NOMO-1 treated with DMSO at 0.1 percent for 48 hours (cell line): ENCODE results near the gene MAPK8IP3.

Source experiments
- DNase-seq: peaks from one replicate; lab custom pipeline; 2025; ENCODE audit not compliant: unreplicated experiment; lab: John Stamatoyannopoulos, UW

MAPK8IP3 gene

DNA sequence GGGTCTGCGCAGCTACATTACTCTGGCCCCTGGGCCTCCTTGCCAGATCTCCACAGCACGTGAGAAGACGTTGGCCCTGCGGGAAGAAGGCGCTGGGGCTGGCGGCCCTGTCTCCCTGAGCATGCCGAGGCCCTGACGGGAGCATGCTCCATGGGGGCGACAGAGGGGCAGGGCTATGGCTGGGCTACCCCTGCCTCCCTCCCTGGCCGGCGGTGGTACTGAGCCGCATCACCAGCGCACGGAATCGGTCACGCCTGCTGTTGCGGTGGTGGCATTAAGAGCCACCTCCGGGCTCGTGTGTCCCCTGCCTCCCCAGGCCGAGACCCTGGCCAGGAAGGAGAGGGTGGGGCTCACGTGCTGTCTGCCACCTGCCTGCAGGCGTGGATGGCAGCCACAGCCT lies 28.1 kb downstream of the MAPK8IP3 start:
- DNase-seq: no peak

DNA sequence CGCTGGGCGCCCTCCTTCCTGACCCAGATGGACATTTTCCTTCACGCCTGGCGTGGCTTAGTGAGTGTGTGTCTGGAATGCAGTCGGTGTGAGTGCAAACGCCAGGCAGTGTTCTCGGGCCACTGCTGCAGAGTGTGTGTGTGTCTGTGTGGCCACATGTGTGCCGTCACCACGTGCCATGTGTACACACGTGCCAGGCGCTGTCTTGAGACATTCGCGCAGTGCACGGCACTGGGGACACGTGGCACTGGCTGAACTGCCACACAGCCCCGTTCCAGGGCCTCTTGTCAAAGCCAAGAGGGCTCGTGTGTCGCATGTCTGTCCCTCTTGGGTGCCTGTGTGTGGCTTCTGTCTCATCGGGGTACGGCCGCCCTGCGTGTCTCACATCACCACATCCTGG lies 28.8 kb downstream of the MAPK8IP3 start:
- no peak for DNase-seq

DNA sequence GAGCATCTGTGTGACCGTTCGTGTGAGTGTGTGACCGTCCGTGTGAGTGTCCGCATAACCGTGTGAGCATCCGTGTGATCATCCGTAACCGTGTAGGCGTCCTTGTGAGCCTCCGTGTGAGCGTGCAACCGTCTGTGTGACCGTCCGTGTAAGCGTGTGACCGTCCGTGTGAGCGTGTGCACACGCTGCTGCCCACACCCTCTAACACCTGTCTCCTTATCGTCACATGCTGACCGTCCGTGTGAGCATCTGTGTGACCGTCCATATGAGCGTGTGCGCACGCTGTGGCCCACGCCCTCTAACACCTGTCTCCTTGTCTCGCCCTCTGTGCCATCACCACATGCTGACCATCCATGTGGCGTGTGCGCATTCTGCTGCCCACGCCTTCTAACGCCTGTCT lies 34.2 kb downstream of the MAPK8IP3 start:
- no peak for DNase-seq

DNA sequence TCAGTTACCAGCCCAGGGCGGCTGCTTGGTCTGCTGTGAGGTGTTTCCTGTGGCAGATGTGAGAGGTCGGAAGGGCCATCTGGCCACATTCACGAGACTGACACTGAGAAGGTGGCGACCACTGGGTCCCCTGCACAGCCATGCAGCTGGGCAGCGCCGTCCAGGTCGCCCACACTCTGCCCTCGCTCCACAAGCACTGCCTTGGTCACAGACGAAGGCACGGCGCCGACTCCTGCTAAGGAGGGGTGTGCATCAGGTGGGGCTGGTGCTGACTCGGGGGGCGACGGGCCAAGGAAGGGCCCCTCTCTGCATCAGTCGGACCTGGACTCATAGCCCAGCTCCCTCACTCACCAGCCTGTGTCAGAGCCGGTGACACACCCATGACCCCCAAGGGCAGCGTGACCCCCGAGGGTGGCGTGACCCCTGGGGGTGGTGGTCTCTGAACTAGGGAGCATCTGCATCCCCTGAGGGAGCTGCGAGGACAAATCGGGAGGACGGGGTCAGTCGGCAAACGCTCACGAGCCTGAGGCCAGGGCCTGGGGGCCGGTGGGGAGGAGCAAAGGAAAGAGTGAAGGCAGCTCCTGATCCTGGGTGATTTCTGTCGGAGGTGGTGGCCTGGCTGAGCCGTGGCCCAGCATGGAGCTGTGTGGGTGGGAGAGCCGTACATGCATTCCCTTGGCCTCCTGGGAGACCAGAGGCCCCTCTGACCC lies 34.9 kb downstream of the MAPK8IP3 start:
- DNase-seq: no peak

DNA sequence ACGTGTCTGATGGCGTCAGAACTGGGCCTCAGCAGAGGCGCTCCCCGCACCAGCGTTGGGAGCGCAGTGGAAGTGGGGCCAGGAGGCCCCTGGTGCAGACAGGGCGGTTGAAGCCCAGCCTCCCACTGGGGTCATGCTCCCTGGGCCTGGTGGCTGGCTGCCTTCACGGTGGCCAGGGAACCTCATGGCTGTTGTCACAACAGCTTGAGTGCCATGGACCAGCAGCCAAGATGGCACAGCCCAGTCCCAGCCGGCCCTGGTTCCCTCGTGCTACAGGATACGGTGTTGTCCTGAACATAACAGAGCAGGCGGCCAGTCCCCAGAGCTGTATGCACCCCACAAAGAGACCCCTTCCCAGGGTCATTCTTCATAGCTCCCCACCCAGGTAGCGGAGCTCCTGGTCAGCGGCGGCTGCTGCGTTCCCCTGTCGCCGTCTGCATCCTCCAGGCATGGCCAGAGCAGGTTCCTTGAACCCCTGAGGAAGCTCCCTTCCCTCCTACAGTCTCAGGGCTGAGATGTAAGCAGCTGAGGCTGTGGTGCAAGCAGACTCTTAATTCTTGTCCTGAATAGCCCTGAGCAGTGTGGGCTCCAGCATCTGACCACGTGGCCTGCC lies 35.7 kb downstream of the MAPK8IP3 start:
- no peak for DNase-seq

DNA sequence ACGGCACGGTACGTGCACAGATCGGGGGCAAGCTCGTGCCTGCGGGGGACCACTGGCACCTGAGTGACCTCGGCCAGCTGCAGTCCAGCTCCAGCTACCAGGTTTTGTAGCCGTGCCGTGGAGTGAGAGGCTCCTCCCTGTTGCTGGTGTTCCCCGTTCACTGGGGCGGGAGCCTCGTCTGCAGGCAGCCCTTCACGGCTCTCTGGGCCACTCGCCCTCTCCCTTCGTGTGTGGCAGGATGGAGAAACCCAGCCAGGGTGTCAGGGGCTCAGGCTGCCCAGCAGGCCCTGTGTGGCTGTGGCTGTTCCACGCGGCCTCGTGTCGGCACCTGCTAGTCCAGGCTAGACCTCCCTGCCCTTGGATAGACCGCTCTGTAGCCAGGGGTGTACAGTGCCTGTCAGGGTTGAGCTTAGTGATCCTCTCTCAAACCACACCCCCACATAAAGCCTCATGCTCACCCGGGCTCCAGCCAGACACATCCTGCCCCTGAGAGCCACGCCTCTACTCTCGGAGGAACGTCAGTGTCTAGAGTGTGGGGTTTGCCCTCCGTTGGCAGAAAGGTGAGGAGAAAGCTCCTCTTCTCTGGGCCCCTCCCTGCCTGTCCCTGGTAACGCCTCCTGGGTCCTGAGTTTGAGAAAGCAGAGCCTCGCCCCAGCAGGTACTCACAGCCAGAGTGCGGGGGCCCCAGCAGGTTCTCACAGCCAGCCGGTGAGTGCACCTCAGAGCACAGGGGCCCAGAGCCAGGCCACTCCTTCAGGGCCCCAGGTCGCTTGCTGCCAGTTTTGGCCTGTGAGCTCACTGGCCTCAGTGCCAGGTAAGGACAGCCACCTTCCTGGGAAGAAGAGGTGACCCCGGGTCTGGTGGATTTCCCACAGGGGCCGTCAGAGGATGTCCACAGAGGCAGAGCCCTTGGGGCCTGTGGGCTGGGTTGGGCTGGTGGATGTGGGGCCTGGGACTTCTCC lies 37.7 kb downstream of the MAPK8IP3 start:
- DNase-seq: no peak

DNA sequence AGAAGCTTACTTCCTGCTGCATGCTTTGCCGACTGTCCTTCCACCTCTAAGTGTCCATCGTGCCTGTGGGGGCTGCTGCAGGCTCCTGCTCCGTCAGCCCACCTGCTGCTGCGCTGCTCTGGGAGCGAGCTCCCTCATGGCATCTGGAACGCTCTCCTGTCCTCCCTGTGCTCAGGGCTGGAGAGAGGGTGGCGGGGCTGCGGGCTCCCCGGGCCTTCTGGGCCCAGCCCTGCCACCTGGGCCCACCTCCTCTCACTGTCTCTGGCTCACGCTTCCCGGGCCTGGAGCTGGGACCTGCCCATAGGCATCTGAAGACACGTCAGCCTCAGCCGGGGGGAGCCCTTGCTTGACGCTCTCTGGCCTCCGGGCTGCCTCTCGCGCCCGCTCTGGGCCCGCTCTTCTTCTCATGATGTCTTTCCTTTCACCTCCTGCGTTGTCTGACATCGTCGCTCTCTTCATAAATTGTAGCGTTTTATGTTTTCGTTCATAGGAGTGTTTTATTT lies 38.4 kb downstream of the MAPK8IP3 start:
- no peak for DNase-seq

DNA sequence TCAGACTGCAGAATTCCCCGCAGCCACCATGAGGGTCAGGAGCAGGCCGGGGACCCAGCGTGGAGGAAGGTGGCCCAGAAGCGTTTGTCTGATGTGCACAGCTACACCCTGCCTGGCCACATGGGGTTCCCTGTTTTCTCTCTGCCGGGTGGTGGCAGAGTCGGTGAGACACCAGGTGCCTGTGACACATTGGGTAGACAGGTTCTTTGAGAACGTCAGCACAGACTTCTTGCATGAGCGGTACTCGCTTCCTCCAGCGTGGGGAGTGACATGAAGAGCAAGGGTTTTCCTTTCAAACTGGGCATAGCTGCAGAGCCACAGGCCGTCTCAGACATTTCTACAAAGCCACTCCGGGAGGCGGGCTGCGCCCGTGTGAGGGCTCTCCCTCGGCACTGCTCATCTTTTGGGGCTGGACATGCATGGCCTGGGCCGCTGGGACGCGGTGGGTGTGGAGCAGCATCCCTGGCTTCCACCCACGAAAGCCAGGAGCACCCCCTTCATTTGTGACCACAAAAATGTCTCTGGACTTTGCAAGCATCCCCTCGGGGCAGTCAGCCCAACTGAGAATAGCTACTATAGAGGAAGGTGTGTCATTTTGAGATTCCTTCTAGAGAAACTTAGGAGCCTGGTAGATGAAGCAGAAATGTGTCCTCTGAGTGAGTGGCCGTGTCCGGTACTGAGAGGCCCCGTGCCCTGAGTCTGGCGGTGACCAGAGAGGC lies 39.3 kb downstream of the MAPK8IP3 start:
- DNase-seq: no peak

DNA sequence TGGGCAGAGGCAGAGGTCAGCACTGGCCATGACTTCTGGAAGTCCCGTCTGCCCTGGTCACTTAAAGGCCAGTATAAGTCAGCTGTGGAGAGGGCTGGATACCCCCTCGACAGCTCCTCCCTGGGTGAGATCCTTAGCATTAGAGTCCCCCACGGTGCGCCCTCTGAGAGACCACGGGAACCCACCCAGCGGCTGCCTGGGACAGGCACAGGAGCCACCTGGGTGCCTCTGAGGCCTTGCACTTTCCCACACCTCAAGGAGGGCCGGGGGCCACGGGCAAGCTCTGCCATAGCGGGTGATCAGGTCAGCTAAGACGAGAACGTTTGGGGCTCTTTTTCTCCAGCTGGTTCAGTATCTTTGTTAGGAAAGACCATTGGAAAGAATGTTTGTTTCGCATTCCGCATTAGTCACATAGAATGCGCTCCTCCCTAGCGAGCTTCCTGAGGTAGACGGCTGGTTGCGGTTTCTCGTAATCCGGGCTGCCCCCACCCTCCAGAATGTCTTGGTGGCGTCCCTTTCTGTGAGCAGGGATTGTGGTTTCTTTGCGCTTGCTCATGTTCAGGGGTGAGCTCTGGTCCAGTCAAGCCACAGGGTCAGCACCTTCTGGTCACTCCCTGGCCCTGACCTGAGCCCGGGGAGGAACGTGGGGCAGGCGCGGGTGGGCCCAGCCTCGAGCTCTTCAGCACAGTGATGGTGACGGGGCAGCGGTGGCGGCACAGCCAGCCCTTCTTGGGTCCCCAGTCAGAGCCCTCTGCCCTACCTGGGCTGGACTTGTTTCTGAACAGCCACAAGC lies 40.1 kb downstream of the MAPK8IP3 start:
- no peak for DNase-seq

DNA sequence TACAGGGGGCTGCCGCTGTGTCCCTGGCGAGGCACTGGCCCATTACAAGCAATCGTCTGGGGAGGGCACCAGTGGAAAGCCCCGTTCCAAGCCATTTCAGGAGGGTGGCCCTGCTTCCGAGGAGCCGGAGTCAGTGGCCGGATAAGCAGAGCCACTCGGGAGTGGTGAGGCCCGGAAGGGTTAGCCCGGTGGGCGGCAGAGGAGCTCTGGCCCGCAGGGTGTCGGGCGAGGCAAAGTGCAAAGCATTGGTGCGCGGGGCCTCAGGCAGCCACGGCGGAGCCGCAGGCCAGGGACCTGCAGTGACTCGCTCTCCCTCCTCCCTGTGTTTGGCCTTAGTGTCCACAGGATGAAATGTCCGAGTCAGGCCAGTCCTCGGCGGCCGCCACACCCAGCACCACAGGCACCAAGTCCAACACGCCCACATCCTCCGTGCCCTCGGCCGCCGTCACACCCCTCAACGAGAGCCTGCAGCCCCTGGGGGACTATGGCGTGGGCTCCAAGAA lies 40.7 kb downstream of the MAPK8IP3 start:
- no peak for DNase-seq

DNA sequence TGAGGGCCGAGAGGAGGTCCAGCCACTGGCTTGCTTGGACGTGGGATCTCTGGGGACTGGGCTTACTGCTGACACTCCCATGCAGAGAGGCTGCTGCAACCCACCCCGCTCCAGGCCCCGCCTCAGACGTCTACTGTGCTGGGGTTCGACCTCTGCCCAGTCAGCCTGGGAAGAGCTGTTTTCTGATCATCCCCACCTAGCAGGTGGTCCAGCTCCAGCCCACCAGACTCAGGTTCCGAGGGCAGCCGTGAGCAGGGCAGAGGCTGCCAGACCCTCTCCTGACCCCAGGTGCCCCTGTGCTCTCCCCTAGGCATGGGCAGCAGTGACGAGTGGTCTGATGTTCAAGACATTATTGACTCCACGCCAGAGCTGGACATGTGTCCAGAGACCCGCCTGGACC lies 41.9 kb downstream of the MAPK8IP3 start:
- no peak for DNase-seq

DNA sequence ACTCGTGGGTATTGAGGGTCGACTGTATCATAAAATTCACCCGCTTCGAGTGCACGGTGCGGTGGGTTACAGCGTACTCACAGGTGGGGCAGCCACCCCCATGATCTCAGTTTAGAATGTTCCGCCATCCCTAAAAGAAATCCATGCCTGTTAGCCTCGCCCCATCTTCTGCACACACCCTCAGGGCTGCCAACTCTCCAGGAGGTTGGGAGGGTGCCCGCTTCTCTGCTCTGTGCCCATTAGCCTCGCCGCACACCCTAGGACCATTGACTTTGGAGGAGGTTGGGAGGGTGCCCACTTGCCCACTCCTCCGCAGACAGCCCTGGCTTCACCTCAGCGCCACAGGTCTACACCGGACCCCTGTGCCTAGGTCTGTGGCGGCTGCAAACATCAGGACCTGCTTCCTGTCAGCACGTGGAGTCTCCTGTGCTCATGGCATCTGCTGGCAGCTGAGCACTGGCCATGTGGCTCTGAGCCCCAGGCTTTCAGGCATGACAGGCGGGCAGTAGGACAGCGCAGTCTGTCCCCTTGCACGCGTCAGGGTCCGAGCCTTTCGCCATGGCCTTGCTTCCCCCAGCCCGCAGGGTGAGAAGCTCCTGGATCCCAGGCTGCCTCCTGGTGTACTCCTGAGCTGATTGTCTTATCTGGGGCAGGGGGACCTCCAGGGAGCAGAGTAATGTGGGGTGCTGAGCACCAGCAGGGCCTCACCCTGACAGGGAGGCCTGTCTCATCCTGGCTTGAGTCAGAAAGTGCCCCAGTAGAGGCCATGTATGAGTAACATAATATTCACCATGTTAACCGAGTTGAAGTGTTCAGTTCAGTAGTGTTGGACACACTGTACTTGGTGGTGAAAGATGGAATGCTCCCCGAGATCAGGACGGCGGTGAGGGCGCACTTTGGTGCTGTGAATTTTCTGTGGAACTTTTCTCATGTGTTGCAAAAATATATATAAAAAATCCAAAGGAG lies 43.4 kb downstream of the MAPK8IP3 start:
- DNase-seq: no peak

DNA sequence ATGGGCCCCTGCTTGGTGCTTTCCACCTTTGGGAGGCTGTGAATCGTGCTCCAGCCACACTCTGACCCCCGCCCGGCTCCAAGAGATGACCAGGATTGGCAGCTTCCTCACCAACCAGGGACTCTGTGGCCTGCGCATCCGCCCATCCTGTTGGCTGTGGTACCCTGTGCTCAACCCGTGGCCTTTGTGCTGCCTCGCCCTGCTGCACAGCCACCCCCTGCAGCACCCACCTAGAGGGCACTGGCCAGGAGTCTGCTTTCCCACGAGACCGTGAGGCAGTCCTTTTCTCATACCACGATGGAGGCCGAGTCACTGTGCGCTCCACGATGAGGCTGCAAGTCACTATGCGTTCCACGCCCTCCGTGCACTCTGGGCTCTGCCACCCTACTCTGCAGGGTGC lies 46.0 kb downstream of the MAPK8IP3 start:
- DNase-seq: no peak

DNA sequence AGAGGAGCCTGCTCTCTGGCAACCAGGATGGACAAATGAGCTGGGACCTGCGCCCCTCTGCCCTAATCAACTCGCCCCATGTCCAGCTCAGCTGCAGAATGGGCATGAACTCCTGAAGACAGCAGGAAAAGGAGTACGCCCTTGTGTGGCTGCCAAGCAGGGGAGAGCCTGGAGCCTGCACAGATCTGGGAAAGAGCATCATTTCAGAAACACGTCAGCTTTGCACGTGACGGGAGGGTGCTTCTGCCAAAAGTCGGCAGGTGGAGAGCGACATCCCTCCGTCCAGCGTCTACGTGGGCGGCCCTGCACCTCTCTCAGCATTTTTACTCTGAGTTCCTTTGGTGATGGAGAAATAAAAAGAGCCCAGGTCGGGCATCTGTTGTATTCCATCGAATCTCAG lies 46.9 kb downstream of the MAPK8IP3 start:
- DNase-seq: no peak

DNA sequence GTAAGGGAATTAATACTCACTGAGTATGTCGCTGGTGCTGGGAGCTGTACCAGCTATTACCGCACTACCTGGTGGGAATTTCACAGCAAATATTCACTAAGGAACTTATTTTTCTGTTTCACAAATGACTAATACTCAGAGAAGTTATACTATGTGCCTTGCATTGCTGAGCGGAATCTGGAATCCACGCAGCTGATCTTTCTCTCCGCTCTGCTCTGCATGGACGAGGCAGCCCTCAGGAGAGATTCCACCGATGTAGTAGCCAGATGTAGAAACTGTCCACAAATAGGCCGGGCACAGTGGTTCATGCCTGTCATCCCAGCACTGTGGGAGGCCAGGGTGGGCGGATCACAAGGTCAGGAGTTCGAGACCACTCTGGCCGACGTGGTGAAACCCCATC lies 48.2 kb downstream of the MAPK8IP3 start:
- DNase-seq: no peak

DNA sequence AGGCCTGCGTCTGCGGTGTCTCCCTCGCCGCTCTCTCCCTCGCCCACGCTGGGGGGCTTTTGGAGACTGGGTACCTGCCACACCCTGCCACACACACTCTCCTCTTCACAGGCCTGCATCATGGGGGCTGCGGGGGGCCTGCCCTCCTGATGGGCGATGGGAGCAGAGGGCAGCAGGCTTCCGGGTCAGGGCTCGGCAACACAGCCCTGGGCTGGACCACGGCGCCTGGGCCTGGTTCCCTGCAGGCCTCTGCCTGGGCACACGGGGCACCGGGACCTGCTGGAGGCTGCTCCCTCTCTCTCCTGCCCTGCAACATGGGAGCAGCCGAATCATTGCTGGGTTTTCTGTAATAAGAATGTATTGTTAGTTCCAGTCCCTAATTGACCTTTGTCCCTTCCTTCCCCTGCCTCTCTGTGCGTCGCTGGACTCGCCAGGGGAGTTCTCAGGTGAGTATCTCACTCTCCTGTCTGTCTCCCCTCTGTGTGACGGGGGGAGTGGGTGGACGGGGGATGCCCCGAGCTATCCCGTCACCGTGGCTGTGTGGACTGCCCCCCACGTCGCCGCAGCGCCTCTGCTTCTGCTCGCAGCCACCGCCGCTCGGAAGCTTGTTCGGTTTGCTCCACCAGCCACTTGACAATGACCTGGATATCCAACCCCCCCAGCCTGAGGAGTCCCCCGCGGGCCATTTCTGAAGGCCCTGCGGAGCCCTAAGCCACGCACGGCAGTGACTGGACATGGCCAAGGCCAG lies 51.9 kb downstream of the MAPK8IP3 start:
- no peak for DNase-seq

DNA sequence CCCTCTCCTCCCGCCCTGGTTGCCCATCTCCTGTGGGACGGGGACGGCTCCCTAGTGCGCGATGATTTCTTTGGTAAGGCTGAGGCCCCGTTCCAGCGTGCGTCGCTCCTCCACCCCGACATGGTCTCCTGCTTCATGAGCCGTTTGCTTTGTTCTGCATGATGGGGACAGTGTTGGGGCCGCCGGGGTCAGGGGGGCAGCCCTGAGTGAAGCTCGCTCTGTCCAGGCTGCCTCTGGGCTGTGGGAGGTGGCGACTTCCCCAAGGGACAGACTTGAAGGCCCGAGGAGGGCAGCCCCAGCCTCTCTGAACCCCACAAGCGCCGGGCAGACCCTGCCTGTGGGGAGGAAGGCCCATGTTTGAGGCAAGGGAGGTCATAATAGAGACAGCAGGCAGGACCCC lies 52.9 kb downstream of the MAPK8IP3 start:
- no peak for DNase-seq

DNA sequence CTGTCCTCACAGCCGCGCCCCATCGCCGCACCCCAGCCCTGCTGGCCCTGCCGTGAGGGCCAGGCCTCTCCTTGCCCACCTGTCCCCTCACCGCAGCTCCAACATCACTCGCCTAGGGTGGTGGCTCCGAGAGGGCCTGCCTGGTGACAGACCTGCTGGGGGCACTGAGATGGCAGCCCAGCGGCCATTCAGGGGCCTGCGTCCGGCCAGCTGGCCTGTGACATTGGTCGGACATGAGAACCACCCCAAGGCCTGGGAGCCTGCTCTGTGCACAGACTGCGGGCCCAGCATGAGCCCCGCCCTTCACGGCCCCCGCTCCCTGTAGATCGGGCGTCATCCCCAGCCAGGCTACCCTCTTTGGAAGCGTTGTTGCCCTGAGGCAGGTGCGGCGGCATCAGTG lies 53.5 kb downstream of the MAPK8IP3 start:
- DNase-seq: no peak
